GM12878 (cell line): Measurements from ENCODE around the gene GMPPA.

Experiments
- CHD1 ChIP-seq: IDR thresholded peaks from 2 replicates; pipeline ENCODE4 v1.6.1; 2012; ENCODE audit warnings: low read depth, low read length, improper control_type of control experiment
- CTCF ChIP-seq, 3 experiments: IDR thresholded peaks in 2 of 3; conservative IDR thresholded peaks in 1 of 3; 2 replicates each; pipeline ENCODE4 v1.5.1; 2011; ENCODE audit warnings: low read depth in 3 of 3, low read length in 3 of 3, mild to moderate bottlenecking in 3 of 3, control low read depth in 2 of 3, moderate library complexity in 2 of 3, inconsistent platforms in 1 of 3, mixed read lengths in 1 of 3; ENCODE audit not compliant: control insufficient read depth in 2 of 3, insufficient read depth in 1 of 3; ENCODE audit errors: extremely low read depth in 1 of 3
- FOS ChIP-seq: IDR thresholded peaks from 3 replicates; pipeline ENCODE4 v1.6.1; 2011; ENCODE audit warnings: borderline replicate concordance; ENCODE audit not compliant: insufficient read length; ENCODE audit errors: extremely low read depth
- SMC3 ChIP-seq: IDR thresholded peaks from 2 replicates; pipeline ENCODE4 v1.6.1; 2011; ENCODE audit warnings: low read length, improper control_type of control experiment, borderline replicate concordance
- SP1 ChIP-seq: IDR thresholded peaks from one replicate; pipeline ENCODE4 v1.6.1; 2011; ENCODE audit warnings: low read depth, low read length
- ZBTB4 ChIP-seq: fragments of 450-650 bp; formaldehyde crosslinking; IDR thresholded peaks from 2 replicates; pipeline ENCODE4 v1.4.0; 2022; ENCODE audit warnings: mild to moderate bottlenecking, moderate library complexity
- ZNF274 ChIP-seq: IDR thresholded peaks from one replicate; pipeline ENCODE4 v1.8.0; 2011; ENCODE audit not compliant: insufficient read length, insufficient read depth

GRCh38 chr2:219498280-219499057 lies at the start of gene GMPPA:
- TF ChIP-seq SMC3, result no peak
- TF ChIP-seq SP1, result no peak
- TF ChIP-seq ZBTB4 (CRISPR knock-in tag), result no peak
- no peak for TF ChIP-seq CTCF (IDR thresholded peaks at IDR 0.05 in 2 of 3, conservative IDR thresholded peaks at IDR 0.05 in 1 of 3; ENCODE audit: control insufficient read depth in 2 of 3, extremely low read depth in 1 of 3, insufficient read depth in 1 of 3, low read depth in 3 of 3, low read length in 3 of 3)
- TF ChIP-seq CHD1, result peak; percentile 75; the same call in 1 of the 2 replicates
- no peak for TF ChIP-seq ZNF274
- no peak for TF ChIP-seq FOS
